ENCODE data around the gene MYH11.

Gene MYH11

GRCh38 chr16:15773968-15774367 is 82.9 kb downstream of the MYH11 start:
- Histone ChIP-seq H3K36me3 (replicated peaks) (no peaks in the 10 kb centered on the region), H3K4me3 (ENCODE audit: low read depth, low read length) (no peak overlapping the region), H3K27ac (no peak overlapping the region), H3K27me3 (replicated peaks) (peaks cover 4% of the 10 kb centered on the region)
- in situ Hi-C loops (cut with HindIII; ENCODE audit: low pct_ligation_motif_present, low sequenced_read_pairs), result no loop called here
- TF ChIP-seq CTCF (IDR thresholded peaks at IDR 0.05; ENCODE audit: low read depth, low read length, missing control alignments), result no peak
- no peak for DNase-seq

GRCh38 chr16:15772579-15773293 is 84.1 kb downstream of the MYH11 start:
- Histone ChIP-seq H3K36me3 (replicated peaks) (no peaks in the 10 kb centered on the region), H3K27ac (no peak overlapping the region), H3K27me3 (replicated peaks) (peaks cover 4% of the 10 kb centered on the region), H3K4me3 (ENCODE audit: low read depth, low read length) (no peak overlapping the region)
- no peak for TF ChIP-seq CTCF (IDR thresholded peaks at IDR 0.05; ENCODE audit: low read depth, low read length, missing control alignments)
- no peak for DNase-seq
- in situ Hi-C loops (cut with HindIII; ENCODE audit: low pct_ligation_motif_present, low sequenced_read_pairs), result no loop called here

- peaks cover 4% of the 10 kb centered on the region for H3K27me3 ChIP-seq (replicated peaks)
- in situ Hi-C loops (cut with HindIII; ENCODE audit: low pct_ligation_motif_present, low sequenced_read_pairs), result no loop called here
- no peak overlapping the region for H3K4me3 ChIP-seq (ENCODE audit: low read depth, low read length)
- DNase-seq, result no peak
- H3K36me3 ChIP-seq (replicated peaks), result no peaks in the 10 kb centered on the region
- H3K27ac ChIP-seq, result no peak overlapping the region
- no peak for TF ChIP-seq CTCF (IDR thresholded peaks at IDR 0.05; ENCODE audit: low read depth, low read length, missing control alignments)
Measured at GRCh38 chr16:15771694-15772093, 85.1 kb downstream of the MYH11 start.

- no peak for TF ChIP-seq CTCF (IDR thresholded peaks at IDR 0.05; ENCODE audit: low read depth, low read length, missing control alignments)
- H3K27me3 ChIP-seq (replicated peaks), result peaks cover 3% of the 10 kb centered on the region
- no peak overlapping the region for H3K4me3 ChIP-seq (ENCODE audit: low read depth, low read length)
- peak overlapping the region; percentile 25 for H3K27ac ChIP-seq
- in situ Hi-C loops (cut with HindIII; ENCODE audit: low pct_ligation_motif_present, low sequenced_read_pairs), result no loop called here
- no peaks in the 10 kb centered on the region for H3K36me3 ChIP-seq (replicated peaks)
- peak; percentile 64 for DNase-seq
Measured at GRCh38 chr16:15770512-15770911, 86.3 kb downstream of the MYH11 start.

GRCh38 chr16:15770107-15770506 is 86.7 kb downstream of the MYH11 start:
- no peak for TF ChIP-seq CTCF (IDR thresholded peaks at IDR 0.05; ENCODE audit: low read depth, low read length, missing control alignments)
- Histone ChIP-seq H3K27ac (peak overlapping the region; percentile 25), H3K4me3 (ENCODE audit: low read depth, low read length) (no peak overlapping the region), H3K27me3 (replicated peaks) (peaks cover 3% of the 10 kb centered on the region), H3K36me3 (replicated peaks) (no peaks in the 10 kb centered on the region)
- peak; percentile 18 for DNase-seq
- in situ Hi-C loops (cut with HindIII; ENCODE audit: low pct_ligation_motif_present, low sequenced_read_pairs), result no loop called here

- no peak for TF ChIP-seq CTCF (IDR thresholded peaks at IDR 0.05; ENCODE audit: low read depth, low read length, missing control alignments)
- no peak for DNase-seq
- no peak overlapping the region for H3K4me3 ChIP-seq (ENCODE audit: low read depth, low read length)
- no peak overlapping the region for H3K27ac ChIP-seq
- H3K36me3 ChIP-seq (replicated peaks), result no peaks in the 10 kb centered on the region
- no peaks in the 10 kb centered on the region for H3K27me3 ChIP-seq (replicated peaks)
- in situ Hi-C loops (cut with HindIII; ENCODE audit: low pct_ligation_motif_present, low sequenced_read_pairs), result no loop called here
Measured at GRCh38 chr16:15769239-15769638, 87.6 kb downstream of the MYH11 start.
